Activated gamma-delta T cell (primary cell): ENCODE data around the gene CELF2.

Experiments
- DNase-seq: peaks from one replicate; lab custom pipeline; 2025; lab: John Stamatoyannopoulos, UW

Gene CELF2

GRCh38 chr10:11223081-11223480 is 205.4 kb downstream of the CELF2 start:
- DNase-seq = no peak

GRCh38 chr10:11223507-11224140 is 206.0 kb downstream of the CELF2 start:
- no peak for DNase-seq

GRCh38 chr10:11224321-11224720 is 206.6 kb downstream of the CELF2 start:
- DNase-seq = no peak

- DNase-seq = no peak
These were observed 207.2 kb downstream of the CELF2 start for GRCh38 chr10:11224792-11225416.

GRCh38 chr10:11225935-11226334 is 208.3 kb downstream of the CELF2 start:
- DNase-seq = no peak

GRCh38 chr10:11227103-11227502 is 209.4 kb downstream of the CELF2 start:
- DNase-seq = no peak

- DNase-seq = no peak
These were observed 212.2 kb downstream of the CELF2 start for GRCh38 chr10:11229893-11230292.

- no peak for DNase-seq
These were observed 213.0 kb downstream of the CELF2 start for GRCh38 chr10:11230498-11231167.

- DNase-seq = no peak
These were observed 213.6 kb downstream of the CELF2 start for GRCh38 chr10:11231285-11231684.

GRCh38 chr10:11232222-11232961 is 214.7 kb downstream of the CELF2 start:
- no peak for DNase-seq

GRCh38 chr10:11234857-11235531 is 217.3 kb downstream of the CELF2 start:
- no peak for DNase-seq

- DNase-seq = no peak
These were observed 218.1 kb downstream of the CELF2 start for GRCh38 chr10:11235771-11236170.

- DNase-seq = no peak
These were observed 218.6 kb downstream of the CELF2 start for GRCh38 chr10:11236234-11236633.

- DNase-seq = peak; percentile 32
These were observed 219.9 kb downstream of the CELF2 start for GRCh38 chr10:11237571-11237970.

GRCh38 chr10:11238893-11239292 is 221.2 kb downstream of the CELF2 start:
- no peak for DNase-seq

GRCh38 chr10:11240641-11241040 is 223.0 kb downstream of the CELF2 start:
- DNase-seq = no peak

- no peak for DNase-seq
These were observed 225.0 kb downstream of the CELF2 start for GRCh38 chr10:11242443-11243387.

- no peak for DNase-seq
These were observed 226.0 kb downstream of the CELF2 start for GRCh38 chr10:11243425-11244222.

GRCh38 chr10:11245095-11245479 is 227.4 kb downstream of the CELF2 start:
- DNase-seq = no peak

GRCh38 chr10:11245510-11245909 is 227.8 kb downstream of the CELF2 start:
- no peak for DNase-seq
